ENCODE data around the gene TMEM204. TPM values are rescaled to one million over a fixed set of nuclear protein-coding genes. Genes with fewer than 3 reads are reported as not detected.

The TMEM204 gene
- total and polyA plus RNA-seq, 9 donors, result 6.5 to 35.5 (median 13.8) TPM

DNA sequence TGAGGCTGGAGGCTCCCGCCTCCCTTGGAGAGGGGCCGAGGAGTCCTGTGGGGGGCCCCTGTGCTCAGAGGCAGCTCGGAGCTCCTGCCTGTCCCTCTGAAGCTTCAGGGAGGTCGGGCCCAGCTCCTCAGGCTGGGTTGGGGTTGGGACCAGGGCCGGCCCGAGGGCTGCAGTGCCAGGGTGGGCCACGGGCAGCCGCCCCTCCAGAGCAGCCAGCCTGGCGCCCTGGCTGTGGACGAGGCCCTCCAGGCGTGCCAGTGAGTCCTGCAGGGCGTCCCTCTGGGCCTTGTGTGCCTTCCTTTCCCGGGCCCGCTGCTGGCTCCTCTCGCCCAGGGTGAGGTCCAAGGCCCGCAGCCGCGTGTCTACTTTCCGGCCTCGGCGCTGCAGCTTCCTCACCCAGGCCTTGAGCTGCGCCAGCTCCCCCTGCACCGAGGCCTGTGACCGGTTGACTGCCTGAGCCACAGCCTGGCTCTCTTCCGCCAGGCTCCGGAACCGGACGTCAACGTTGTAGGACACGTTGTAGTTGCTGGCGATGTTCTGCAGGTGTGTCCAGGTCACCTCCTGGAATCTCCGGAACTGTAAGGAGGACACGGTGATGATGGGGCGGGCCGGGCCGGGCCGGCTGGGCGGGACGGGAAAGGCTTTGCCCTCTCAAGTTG lies 45.9 kb upstream of the TMEM204 start:
- no peaks in the 10 kb centered on the region for H3K9me3 ChIP-seq
- intact Hi-C loops (cut with DNase I), result no loop called here
- no peaks in the 10 kb centered on the region for H3K36me3 ChIP-seq
- DNase-seq, result no peak
- 84 to 90% (median 88%) methylated on average over 32 to 39 of the region's 39 CpGs for WGBS, 3 donors
- no peaks in the 10 kb centered on the region for H3K27me3 ChIP-seq
- TF ChIP-seq EP300 (IDR thresholded peaks at IDR 0.05), result no peak
- TF ChIP-seq POLR2A (IDR thresholded peaks at IDR 0.05), result no peak
- TF ChIP-seq, protein P1, sequence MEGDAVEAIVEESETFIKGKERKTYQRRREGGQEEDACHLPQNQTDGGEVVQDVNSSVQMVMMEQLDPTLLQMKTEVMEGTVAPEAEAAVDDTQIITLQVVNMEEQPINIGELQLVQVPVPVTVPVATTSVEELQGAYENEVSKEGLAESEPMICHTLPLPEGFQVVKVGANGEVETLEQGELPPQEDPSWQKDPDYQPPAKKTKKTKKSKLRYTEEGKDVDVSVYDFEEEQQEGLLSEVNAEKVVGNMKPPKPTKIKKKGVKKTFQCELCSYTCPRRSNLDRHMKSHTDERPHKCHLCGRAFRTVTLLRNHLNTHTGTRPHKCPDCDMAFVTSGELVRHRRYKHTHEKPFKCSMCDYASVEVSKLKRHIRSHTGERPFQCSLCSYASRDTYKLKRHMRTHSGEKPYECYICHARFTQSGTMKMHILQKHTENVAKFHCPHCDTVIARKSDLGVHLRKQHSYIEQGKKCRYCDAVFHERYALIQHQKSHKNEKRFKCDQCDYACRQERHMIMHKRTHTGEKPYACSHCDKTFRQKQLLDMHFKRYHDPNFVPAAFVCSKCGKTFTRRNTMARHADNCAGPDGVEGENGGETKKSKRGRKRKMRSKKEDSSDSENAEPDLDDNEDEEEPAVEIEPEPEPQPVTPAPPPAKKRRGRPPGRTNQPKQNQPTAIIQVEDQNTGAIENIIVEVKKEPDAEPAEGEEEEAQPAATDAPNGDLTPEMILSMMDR (IDR thresholded peaks at IDR 0.05), result no peak
- H3K4me1 ChIP-seq (ENCODE audit: insufficient read depth), result no peaks in the 10 kb centered on the region
- no peak overlapping the region for H3K4me3 ChIP-seq
- H3K27ac ChIP-seq, result no peak overlapping the region

DNA sequence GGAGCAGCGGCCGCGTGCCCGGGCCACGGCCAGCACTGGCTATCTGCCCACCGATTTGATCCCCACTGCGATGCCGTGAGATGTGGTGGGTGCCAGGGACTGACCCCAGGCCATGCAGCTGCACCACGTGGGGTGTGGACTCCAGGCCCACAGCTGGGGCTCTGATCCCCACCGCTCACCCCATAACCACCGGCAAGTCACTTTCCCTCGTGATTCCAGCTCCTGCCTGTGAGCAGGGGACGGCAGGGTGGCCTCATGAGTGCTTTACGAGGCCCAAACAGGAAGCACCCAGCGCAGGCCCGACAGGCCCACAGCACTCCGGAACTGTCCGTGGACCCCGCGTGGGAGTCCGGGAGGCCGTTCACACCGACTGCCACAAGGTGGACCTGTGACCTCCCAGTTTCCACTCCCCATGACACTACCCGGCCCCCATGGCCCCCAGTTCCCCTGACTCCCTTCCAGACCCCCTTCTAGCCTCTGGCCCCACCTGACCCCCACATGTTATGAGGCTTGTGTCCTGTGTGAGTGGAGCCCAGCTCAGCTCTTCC lies 45.3 kb upstream of the TMEM204 start:
- no peak overlapping the region for H3K4me3 ChIP-seq
- intact Hi-C loops (cut with DNase I), result no loop called here
- DNase-seq, result no peak
- H3K36me3 ChIP-seq, result no peaks in the 10 kb centered on the region
- no peaks in the 10 kb centered on the region for H3K9me3 ChIP-seq
- H3K27ac ChIP-seq, result no peak overlapping the region
- H3K4me1 ChIP-seq (ENCODE audit: insufficient read depth), result peaks cover 2% of the 10 kb centered on the region
- TF ChIP-seq EP300 (IDR thresholded peaks at IDR 0.05) (no peak), POLR2A (IDR thresholded peaks at IDR 0.05) (no peak)
- TF ChIP-seq, protein P1 (IDR thresholded peaks at IDR 0.05), result no peak
- no peaks in the 10 kb centered on the region for H3K27me3 ChIP-seq
- WGBS, 3 donors, result 77 to 88% (median 84%) methylated on average over 24 of the region's 24 CpGs

DNA sequence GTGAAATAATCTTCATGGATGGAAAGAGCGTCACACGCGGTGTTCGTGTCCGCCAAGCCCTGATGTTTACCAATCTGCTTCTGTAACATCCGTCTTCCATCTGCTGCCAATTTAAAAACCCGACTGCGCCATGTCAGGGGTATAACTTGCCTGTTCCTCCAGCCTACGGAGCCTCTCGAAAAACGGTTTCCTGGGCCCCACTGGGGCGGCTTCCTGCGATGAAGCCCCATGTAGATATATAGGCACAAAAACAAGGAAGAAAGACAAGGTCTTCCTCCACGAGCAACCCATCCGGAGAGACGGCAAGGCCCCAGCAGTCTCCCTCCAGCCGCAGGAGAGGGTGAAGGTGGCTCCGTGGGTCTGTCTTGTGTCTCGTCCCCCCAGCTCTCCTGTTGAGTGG lies 44.8 kb upstream of the TMEM204 start, which contains the start of gene PTX4:
Gene PTX4 (minus strand): TSS at position 326 of the 400 bp plus-strand sequence. CDS start 35 bp downstream, at position 291.
- Histone ChIP-seq H3K4me1 (ENCODE audit: insufficient read depth) (peaks cover 2% of the 10 kb centered on the region), H3K27me3 (no peaks in the 10 kb centered on the region), H3K4me3 (no peak within 1 kb of the TSS), H3K9me3 (no peaks in the 10 kb centered on the region), H3K27ac (no peak within 1 kb of the TSS), H3K36me3 (no peaks in the 10 kb centered on the region)
- no peak for TF ChIP-seq POLR2A (IDR thresholded peaks at IDR 0.05)
- TF ChIP-seq, protein P1 (IDR thresholded peaks at IDR 0.05), result no peak
- TF ChIP-seq EP300 (IDR thresholded peaks at IDR 0.05), result no peak
- WGBS, 3 donors, result 87 to 91% (median 87%) methylated on average over 19 of the region's 19 CpGs
- no peak for DNase-seq
- intact Hi-C loops (cut with DNase I), result no loop called here

DNA sequence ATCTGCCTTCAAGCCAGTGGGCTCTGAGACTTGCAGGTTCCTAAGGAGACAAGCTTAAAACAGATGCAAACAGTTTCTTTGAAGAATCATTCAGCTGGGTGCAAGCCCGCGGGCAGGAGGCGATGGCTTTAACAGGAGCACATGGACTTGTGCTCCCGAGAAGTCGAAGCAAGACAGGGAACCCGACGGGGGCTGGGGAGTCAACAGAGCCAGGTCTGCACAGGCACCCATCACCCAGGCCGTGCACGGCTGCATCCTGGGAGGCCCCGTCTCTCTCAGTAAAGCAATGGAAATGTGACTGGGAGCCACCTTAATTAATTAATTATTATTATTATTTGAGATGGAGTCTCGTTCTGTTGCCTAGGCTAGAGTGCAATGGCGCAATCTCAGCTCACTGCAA lies 44.4 kb upstream of the TMEM204 start:
- intact Hi-C loops (cut with DNase I), result no loop called here
- peaks cover 6% of the 10 kb centered on the region for H3K4me1 ChIP-seq (ENCODE audit: insufficient read depth)
- H3K27ac ChIP-seq, result no peak overlapping the region
- H3K9me3 ChIP-seq, result no peaks in the 10 kb centered on the region
- 89 to 92% (median 89%) methylated on average over 12 of the region's 12 CpGs for WGBS, 3 donors
- DNase-seq, result no peak
- TF ChIP-seq, protein P1 (IDR thresholded peaks at IDR 0.05), result no peak
- TF ChIP-seq POLR2A (IDR thresholded peaks at IDR 0.05) (no peak), EP300 (IDR thresholded peaks at IDR 0.05) (no peak)
- no peaks in the 10 kb centered on the region for H3K36me3 ChIP-seq
- H3K4me3 ChIP-seq, result no peak overlapping the region
- no peaks in the 10 kb centered on the region for H3K27me3 ChIP-seq

Measured in ovary (tissue), 9 donors.